GM12878 (cell line): ENCODE results near the gene PMEL. TPM values are rescaled to one million over a fixed set of nuclear protein-coding genes. Genes with fewer than 3 reads are reported as not detected.

Experiments used
- EGR1 ChIP-seq, 2 experiments: IDR thresholded peaks; 1 replicate in 1 of 2; 2 replicates in 1 of 2; pipeline ENCODE4 v1.6.1; 2011 to 2012; ENCODE audit warnings: low read depth in 2 of 2, low read length in 2 of 2, borderline replicate concordance in 1 of 2, mild to moderate bottlenecking in 1 of 2, moderate library complexity in 1 of 2
- PAX8 ChIP-seq: fragments of 450-650 bp; IDR thresholded peaks from 2 replicates; pipeline ENCODE4 v1.6.1; 2017; ENCODE audit warnings: mild to moderate bottlenecking, moderate library complexity
- polyA plus RNA-seq, 11 experiments: library from polyadenylated mRNA; depleted of rRNA in 4 of 11; unstranded in 6 of 11; stranded (reverse) in 5 of 11; fragments of >200 nt; fragmentation: Nextera tagmentation in 4 of 11; fragmentation: Illumina TruSeq in 1 of 11; extraction: Ambion mirVana in 4 of 11; extraction: Trizol in 1 of 11; gene quantifications; 1 replicate in 1 of 11; 2 replicates in 10 of 11; pipeline versions ENCODE4 v1.2.1 to v1.2.3, GENCODE V29; 2011 to 2016; ENCODE audit warnings: inconsistent platforms in 2 of 11, missing spikeins in 2 of 11, low read depth in 1 of 11
- total RNA-seq, 4 experiments: library from RNA; depleted of rRNA in 3 of 4; stranded (reverse); fragments of >200 nt in 3 of 4; fragmentation: Illumina TruSeq in 1 of 4; extraction: Trizol in 1 of 4; gene quantifications; 2 replicates each; pipeline versions ENCODE4 v1.2.1 to v1.2.3, GENCODE V29; 2013 to 2021
- TF ChIP-seq, protein P1 (sequence below): fragments of 150-350 bp; IDR thresholded peaks from 2 replicates; pipeline ENCODE4 v1.6.1; 2014; ENCODE audit warnings: mild to moderate bottlenecking, low read depth, low read length

The PMEL gene
- total and polyA plus RNA-seq, 10 of the 15 experiments (the other 5 are each of a cell fraction or from before 2014, with no cell fraction given) = 0.32 to 1.6 (median 0.56) TPM

DNA sequence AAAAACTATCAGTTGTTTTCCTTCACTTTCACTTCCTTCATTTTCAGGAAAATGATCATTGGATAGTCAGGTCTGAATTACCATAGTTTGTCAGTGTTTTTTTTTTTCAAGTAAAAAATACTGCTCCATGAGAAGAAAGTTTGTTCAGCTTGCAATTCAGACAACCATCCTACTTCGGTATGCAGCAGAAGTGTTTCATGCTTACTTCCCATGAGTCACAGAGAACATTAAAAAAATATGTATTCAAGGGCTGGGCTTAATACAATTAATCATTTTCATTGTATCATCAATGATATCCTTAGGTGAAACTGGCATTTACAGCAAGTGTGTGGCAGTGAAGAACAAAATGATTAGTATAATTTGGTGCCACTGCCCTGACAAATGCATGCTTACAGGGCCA lies 59.8 kb downstream of the PMEL start (continued):
- TF ChIP-seq, protein P1, sequence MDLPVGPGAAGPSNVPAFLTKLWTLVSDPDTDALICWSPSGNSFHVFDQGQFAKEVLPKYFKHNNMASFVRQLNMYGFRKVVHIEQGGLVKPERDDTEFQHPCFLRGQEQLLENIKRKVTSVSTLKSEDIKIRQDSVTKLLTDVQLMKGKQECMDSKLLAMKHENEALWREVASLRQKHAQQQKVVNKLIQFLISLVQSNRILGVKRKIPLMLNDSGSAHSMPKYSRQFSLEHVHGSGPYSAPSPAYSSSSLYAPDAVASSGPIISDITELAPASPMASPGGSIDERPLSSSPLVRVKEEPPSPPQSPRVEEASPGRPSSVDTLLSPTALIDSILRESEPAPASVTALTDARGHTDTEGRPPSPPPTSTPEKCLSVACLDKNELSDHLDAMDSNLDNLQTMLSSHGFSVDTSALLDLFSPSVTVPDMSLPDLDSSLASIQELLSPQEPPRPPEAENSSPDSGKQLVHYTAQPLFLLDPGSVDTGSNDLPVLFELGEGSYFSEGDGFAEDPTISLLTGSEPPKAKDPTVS = no peak
- no peak for TF ChIP-seq EGR1 (IDR thresholded peaks at IDR 0.05; ENCODE audit: borderline replicate concordance in 1 of 2, low read depth in 2 of 2, low read length in 2 of 2)
- no peak for TF ChIP-seq PAX8
- TF ChIP-seq, all 136 proteins: peak for 0

Other genes starting within 250 kb of the PMEL start
Only the 7 nearest of the 23 such genes appear.
- 56.4 and 62.9 TPM in 2 replicates for gene PYM1, start 38.1 kb downstream of the PMEL start, total RNA-seq (2014; rRNA removed)
- 50.2 and 54.5 TPM in 2 replicates for gene PYM1, start 38.1 kb downstream of the PMEL start, total RNA-seq (2014; rRNA removed; fragmentation: Illumina TruSeq; extraction: Trizol)
- 44.8 and 45.5 TPM in 2 replicates for gene PYM1, start 38.1 kb downstream of the PMEL start, total RNA-seq (2021)
- 55.2 and 64.9 TPM in 2 replicates for gene PYM1, start 38.1 kb downstream of the PMEL start, polyA plus RNA-seq (2011; rRNA removed)
- gene PYM1, start 38.1 kb downstream of the PMEL start, polyA plus RNA-seq (2014; fragmentation: Illumina TruSeq; extraction: Trizol) = 50.8 and 62.5 TPM in 2 replicates
- 10 to 100 TPM; 33.9 to 37.6 TPM for gene PYM1, start 38.1 kb downstream of the PMEL start, polyA plus RNA-seq (2014; fragmentation: Nextera tagmentation; extraction: Ambion mirVana)
- 73.9 and 79.6 TPM in 2 replicates for gene PYM1, start 38.1 kb downstream of the PMEL start, polyA plus RNA-seq (2014; rRNA removed)
- gene PYM1, start 38.1 kb downstream of the PMEL start, polyA plus RNA-seq (2016; fragmentation: Nextera tagmentation; extraction: Ambion mirVana) = 10 to 100 TPM; 87.4 to 93.4 TPM
- 36.3 and 37.9 TPM in 2 replicates for gene DGKA, start 34.9 kb downstream of the PMEL start, total RNA-seq (2014; rRNA removed)
- gene DGKA, start 34.9 kb downstream of the PMEL start, total RNA-seq (2014; rRNA removed; fragmentation: Illumina TruSeq; extraction: Trizol) = 30.2 and 30.4 TPM in 2 replicates
- gene DGKA, start 34.9 kb downstream of the PMEL start, total RNA-seq (2021) = 49.5 and 59.7 TPM in 2 replicates
- gene DGKA, start 34.9 kb downstream of the PMEL start, polyA plus RNA-seq (2011; rRNA removed) = 23.0 and 27.5 TPM in 2 replicates
- gene DGKA, start 34.9 kb downstream of the PMEL start, polyA plus RNA-seq (2014; fragmentation: Illumina TruSeq; extraction: Trizol) = 38.0 and 141 TPM in 2 replicates
- 10 to 100 TPM; 14.0 to 20.3 TPM for gene DGKA, start 34.9 kb downstream of the PMEL start, polyA plus RNA-seq (2014; fragmentation: Nextera tagmentation; extraction: Ambion mirVana)
- gene DGKA, start 34.9 kb downstream of the PMEL start, polyA plus RNA-seq (2014; rRNA removed) = 38.4 and 41.6 TPM in 2 replicates
- gene DGKA, start 34.9 kb downstream of the PMEL start, polyA plus RNA-seq (2016; fragmentation: Nextera tagmentation; extraction: Ambion mirVana) = 10 to 100 TPM; 55.6 to 65.5 TPM
- 90.6 and 92.5 TPM in 2 replicates for gene CDK2, start 788 bp upstream of the PMEL start, total RNA-seq (2014; rRNA removed)
- 73.1 and 84.5 TPM in 2 replicates for gene CDK2, start 788 bp upstream of the PMEL start, total RNA-seq (2014; rRNA removed; fragmentation: Illumina TruSeq; extraction: Trizol)
- gene CDK2, start 788 bp upstream of the PMEL start, total RNA-seq (2021) = 85.8 and 85.9 TPM in 2 replicates
- gene CDK2, start 788 bp upstream of the PMEL start, polyA plus RNA-seq (2011; rRNA removed) = 93.1 and 138 TPM in 2 replicates
- 92.8 and 108 TPM in 2 replicates for gene CDK2, start 788 bp upstream of the PMEL start, polyA plus RNA-seq (2014; fragmentation: Illumina TruSeq; extraction: Trizol)
- gene CDK2, start 788 bp upstream of the PMEL start, polyA plus RNA-seq (2014; fragmentation: Nextera tagmentation; extraction: Ambion mirVana) = 10 to 100 TPM; 13.1 to 16.1 TPM
- 68.3 and 79.9 TPM in 2 replicates for gene CDK2, start 788 bp upstream of the PMEL start, polyA plus RNA-seq (2014; rRNA removed)
- 10 to 100 TPM; 66.1 to 70.8 TPM for gene CDK2, start 788 bp upstream of the PMEL start, polyA plus RNA-seq (2016; fragmentation: Nextera tagmentation; extraction: Ambion mirVana)
- 28.7 and 32.8 TPM in 2 replicates for gene RAB5B, start 8.0 kb upstream of the PMEL start, total RNA-seq (2014; rRNA removed)
- gene RAB5B, start 8.0 kb upstream of the PMEL start, total RNA-seq (2014; rRNA removed; fragmentation: Illumina TruSeq; extraction: Trizol) = 29.1 and 31.8 TPM in 2 replicates
- gene RAB5B, start 8.0 kb upstream of the PMEL start, total RNA-seq (2021) = 50.9 and 54.2 TPM in 2 replicates
- gene RAB5B, start 8.0 kb upstream of the PMEL start, polyA plus RNA-seq (2011; rRNA removed) = 149 and 150 TPM in 2 replicates
- 66.7 and 78.2 TPM in 2 replicates for gene RAB5B, start 8.0 kb upstream of the PMEL start, polyA plus RNA-seq (2014; fragmentation: Illumina TruSeq; extraction: Trizol)
- 10 to 100 TPM in 1 of 2 experiments, 1 to 10 TPM in 1; 7.5 to 11.3 TPM for gene RAB5B, start 8.0 kb upstream of the PMEL start, polyA plus RNA-seq (2014; fragmentation: Nextera tagmentation; extraction: Ambion mirVana)
- gene RAB5B, start 8.0 kb upstream of the PMEL start, polyA plus RNA-seq (2014; rRNA removed) = 46.0 and 53.6 TPM in 2 replicates
- 10 to 100 TPM; 37.2 to 38.4 TPM for gene RAB5B, start 8.0 kb upstream of the PMEL start, polyA plus RNA-seq (2016; fragmentation: Nextera tagmentation; extraction: Ambion mirVana)
- gene SUOX, start 31.2 kb upstream of the PMEL start, total RNA-seq (2014; rRNA removed) = 12.9 and 13.8 TPM in 2 replicates
- 10.0 and 11.7 TPM in 2 replicates for gene SUOX, start 31.2 kb upstream of the PMEL start, total RNA-seq (2014; rRNA removed; fragmentation: Illumina TruSeq; extraction: Trizol)
- gene SUOX, start 31.2 kb upstream of the PMEL start, total RNA-seq (2021) = 11.8 and 13.6 TPM in 2 replicates
- gene SUOX, start 31.2 kb upstream of the PMEL start, polyA plus RNA-seq (2011; rRNA removed) = 12.9 and 18.8 TPM in 2 replicates
- 11.5 and 16.5 TPM in 2 replicates for gene SUOX, start 31.2 kb upstream of the PMEL start, polyA plus RNA-seq (2014; fragmentation: Illumina TruSeq; extraction: Trizol)
- 1 to 10 TPM; 5.1 to 5.2 TPM for gene SUOX, start 31.2 kb upstream of the PMEL start, polyA plus RNA-seq (2014; fragmentation: Nextera tagmentation; extraction: Ambion mirVana)
- 12.4 and 16.1 TPM in 2 replicates for gene SUOX, start 31.2 kb upstream of the PMEL start, polyA plus RNA-seq (2014; rRNA removed)
- gene SUOX, start 31.2 kb upstream of the PMEL start, polyA plus RNA-seq (2016; fragmentation: Nextera tagmentation; extraction: Ambion mirVana) = 10 to 100 TPM; 13.2 to 18.1 TPM
- 0.79 and 1.1 TPM in 2 replicates for gene IKZF4, start 55.0 kb upstream of the PMEL start, total RNA-seq (2014; rRNA removed)
- 0.89 and 0.92 TPM in 2 replicates for gene IKZF4, start 55.0 kb upstream of the PMEL start, total RNA-seq (2014; rRNA removed; fragmentation: Illumina TruSeq; extraction: Trizol)
- 4.6 and 5.8 TPM in 2 replicates for gene IKZF4, start 55.0 kb upstream of the PMEL start, total RNA-seq (2021)
- gene IKZF4, start 55.0 kb upstream of the PMEL start, polyA plus RNA-seq (2011; rRNA removed) = 2.2 and 2.9 TPM in 2 replicates
- 4.9 and 5.5 TPM in 2 replicates for gene IKZF4, start 55.0 kb upstream of the PMEL start, polyA plus RNA-seq (2014; fragmentation: Illumina TruSeq; extraction: Trizol)
- 1 to 10 TPM in 1 of 2 experiments, under 1 TPM in 1; 0.74 to 1.2 TPM for gene IKZF4, start 55.0 kb upstream of the PMEL start, polyA plus RNA-seq (2014; fragmentation: Nextera tagmentation; extraction: Ambion mirVana)
- 2.8 and 3.8 TPM in 2 replicates for gene IKZF4, start 55.0 kb upstream of the PMEL start, polyA plus RNA-seq (2014; rRNA removed)
- under 1 TPM; 0.91 to 0.93 TPM for gene IKZF4, start 55.0 kb upstream of the PMEL start, polyA plus RNA-seq (2016; fragmentation: Nextera tagmentation; extraction: Ambion mirVana)
- gene RPS26, start 75.9 kb upstream of the PMEL start, total RNA-seq (2014; rRNA removed) = 597 and 686 TPM in 2 replicates
- 1,014 and 1,019 TPM in 2 replicates for gene RPS26, start 75.9 kb upstream of the PMEL start, total RNA-seq (2014; rRNA removed; fragmentation: Illumina TruSeq; extraction: Trizol)
- 75.5 and 86.4 TPM in 2 replicates for gene RPS26, start 75.9 kb upstream of the PMEL start, total RNA-seq (2021)
- 214 and 442 TPM in 2 replicates for gene RPS26, start 75.9 kb upstream of the PMEL start, polyA plus RNA-seq (2011; rRNA removed)
- gene RPS26, start 75.9 kb upstream of the PMEL start, polyA plus RNA-seq (2014; fragmentation: Illumina TruSeq; extraction: Trizol) = 784 and 1,270 TPM in 2 replicates
- gene RPS26, start 75.9 kb upstream of the PMEL start, polyA plus RNA-seq (2014; fragmentation: Nextera tagmentation; extraction: Ambion mirVana) = 1,000 to 10,000 TPM; 2,920 to 3,147 TPM
- gene RPS26, start 75.9 kb upstream of the PMEL start, polyA plus RNA-seq (2014; rRNA removed) = 618 and 656 TPM in 2 replicates
- gene RPS26, start 75.9 kb upstream of the PMEL start, polyA plus RNA-seq (2016; fragmentation: Nextera tagmentation; extraction: Ambion mirVana) = 100 to 1,000 TPM; 855 to 907 TPM